Naive thymus-derived CD4-positive, alpha-beta T cell (primary cell): ENCODE results near the gene CMIP. TPM values are rescaled to one million over a fixed set of nuclear protein-coding genes. Genes with fewer than 3 reads are reported as not detected.

ENCODE experiments used
- ATAC-seq: fragments of 150-1000 bp; cut with Tn5 transposase; 2 replicates; pipeline ENCODE4 v1.10.0; 2021; ENCODE audit warnings: mild to moderate bottlenecking, moderate library complexity
- CTCF ChIA-PET: fragments of 350-600 bp; sonication (Branson Sonifier 250); formaldehyde crosslinking; loops from one replicate; lab custom pipeline; 2021; ENCODE audit warnings: antibody characterized with exemption; lab: Charles Lee
- POLR2A ChIA-PET: fragments of 350-600 bp; sonication (Branson Sonifier 250); formaldehyde crosslinking; loops from one replicate; lab custom pipeline; 2021; ENCODE audit warnings: antibody characterized with exemption, inconsistent platforms; lab: Charles Lee
- DNase-seq, 9 donors: peaks; one replicate each; pipeline versions ENCODE4 v3.0.0 to v3.0.0-alpha.2; 2020 to 2022; ENCODE audit warnings: mixed read lengths in 1 of 9
- H3K27ac ChIP-seq: one replicate; pipeline ENCODE4 v1.7.0; 2013; ENCODE audit warnings: mild to moderate bottlenecking, low read depth, low read length, moderate library complexity
- H3K27me3 ChIP-seq, 2 donors: one replicate each; pipeline ENCODE4 v1.7.0; 2013; ENCODE audit warnings: low read length in 2 of 2, mild to moderate bottlenecking in 2 of 2, moderate library complexity in 2 of 2; ENCODE audit not compliant: control insufficient read depth in 2 of 2, insufficient read depth in 2 of 2
- H3K36me3 ChIP-seq, 3 experiments: 1 replicate in 2 of 3; 2 replicates in 1 of 3; pipeline ENCODE4 v1.7.0; 2013; ENCODE audit warnings: low read length in 3 of 3, mild to moderate bottlenecking in 3 of 3, moderate library complexity in 1 of 3; ENCODE audit not compliant: insufficient read depth in 3 of 3, control insufficient read depth in 2 of 3
- H3K4me1 ChIP-seq, 2 donors: one replicate each; pipeline ENCODE4 v1.7.0; 2013; ENCODE audit warnings: low read length in 2 of 2, mild to moderate bottlenecking in 2 of 2, moderate library complexity in 1 of 2; ENCODE audit not compliant: control insufficient read depth in 2 of 2, insufficient read depth in 2 of 2
- H3K4me3 ChIP-seq: 2 replicates; pipeline ENCODE4 v1.7.0; 2013; ENCODE audit warnings: mild to moderate bottlenecking, low read length
- H3K9me3 ChIP-seq, 3 experiments: 1 replicate in 2 of 3; 2 replicates in 1 of 3; pipeline ENCODE4 v1.7.0; 2013; ENCODE audit warnings: low read length in 3 of 3; ENCODE audit not compliant: control insufficient read depth in 2 of 3
- H3K27ac Mint-ChIP-seq, 9 donors: one replicate each; pipeline ENCODE4 v1.8.0; 2020 to 2022; ENCODE audit warnings: mixed read lengths in 9 of 9, mild to moderate bottlenecking in 8 of 9, moderate library complexity in 5 of 9, inconsistent platforms in 2 of 9
- H3K27me3 Mint-ChIP-seq, 5 donors: one replicate each; pipeline ENCODE4 v1.8.0; 2021 to 2022; ENCODE audit warnings: mixed read lengths in 5 of 5, mild to moderate bottlenecking in 1 of 5
- H3K36me3 Mint-ChIP-seq, 5 donors: one replicate each; pipeline ENCODE4 v1.8.0; 2020 to 2022; ENCODE audit warnings: mixed read lengths in 5 of 5, mild to moderate bottlenecking in 3 of 5, inconsistent platforms in 1 of 5
- H3K4me1 Mint-ChIP-seq, 7 donors: one replicate each; pipeline ENCODE4 v1.8.0; 2020 to 2022; ENCODE audit warnings: mixed read lengths in 7 of 7, mild to moderate bottlenecking in 3 of 7, inconsistent platforms in 1 of 7
- H3K4me3 Mint-ChIP-seq, 10 donors: one replicate each; pipeline ENCODE4 v1.8.0; 2020 to 2022; ENCODE audit warnings: mild to moderate bottlenecking in 10 of 10, mixed read lengths in 10 of 10, moderate library complexity in 6 of 10, inconsistent platforms in 2 of 10
- H3K9me3 Mint-ChIP-seq, 11 donors: one replicate each; pipeline ENCODE4 v1.8.0; 2020 to 2022; ENCODE audit warnings: mixed read lengths in 11 of 11, mild to moderate bottlenecking in 4 of 11, inconsistent platforms in 1 of 11, moderate library complexity in 1 of 11
- intact Hi-C, 2 donors: fragments of 100-400 bp; cut with micrococcal nuclease; formaldehyde crosslinking; loops; one replicate each; pipeline ENCODE4 v1.15.1; 2023
- polyA plus RNA-seq, 2 donors: library from polyadenylated mRNA; unstranded; fragments of 300-500 nt; fragmentation: Illumina TruSeq; gene quantifications; one replicate each; pipeline ENCODE4 v1.2.3, GENCODE V29; 2021
- total RNA-seq, 6 experiments: library from RNA in 5 of 6; stranded (reverse) in 5 of 6; gene quantifications; 1 replicate in 5 of 6; 2 replicates in 1 of 6; pipeline ENCODE4 v1.2.3 and lab custom pipeline; 2021 to 2026

The CMIP gene
- total and polyA plus RNA-seq, 7 experiments from 2014 or later = 0.66 to 75.4 (median 34.3) TPM

GRCh38 chr16:81657781-81658180, 213.2 kb downstream of the CMIP start:
- CTCF ChIA-PET = no interaction called here

GRCh38 chr16:81658373-81658772, 213.8 kb downstream of the CMIP start:
- H3K27me3 ChIP-seq = no peaks in the 10 kb centered on the region
- DNase-seq = no peak
- H3K4me3 ChIP-seq = no peak overlapping the region
- ATAC-seq = no peak
- H3K9me3 ChIP-seq = no peaks in the 10 kb centered on the region
- H3K36me3 ChIP-seq = peaks cover 0 to 53% (median 0%) of the 10 kb centered on the region in 3 experiments
- ChIA-PET POLR2A (interaction anchor here (0.7 kb wide), 1 partner anchor 12 kb away, joined by 3 read pairs; no protein-coding TSS in a partner anchor), CTCF (no interaction called here)
- H3K9me3 Mint-ChIP-seq = no peaks in the 10 kb centered on the region
- H3K27ac Mint-ChIP-seq = peak overlapping the region in 2 of 9 donors; percentile 4 to 86
- H3K4me1 ChIP-seq = no peaks in the 10 kb centered on the region
- H3K27me3 Mint-ChIP-seq = no peaks in the 10 kb centered on the region
- peaks cover 11 to 33% (median 17%) of the 10 kb centered on the region in 5 donors for H3K36me3 Mint-ChIP-seq
- intact Hi-C loops = no loop called here
- H3K4me1 Mint-ChIP-seq = peaks cover 0 to 11% (median 0%) of the 10 kb centered on the region in 7 donors
- no peak overlapping the region for H3K27ac ChIP-seq
- H3K4me3 Mint-ChIP-seq = no peak overlapping the region

More at GRCh38 chr16:81657781-81658180, 213.2 kb downstream of the CMIP start:
- H3K27me3 ChIP-seq = no peaks in the 10 kb centered on the region
- Mint-ChIP-seq H3K36me3 (peaks cover 6 to 30% (median 12%) of the 10 kb centered on the region in 5 donors), H3K27ac (peak overlapping the region in 1 of 9 donors; percentile 26), H3K9me3 (no peaks in the 10 kb centered on the region), H3K27me3 (no peaks in the 10 kb centered on the region), H3K4me3 (no peak overlapping the region), H3K4me1 (peaks cover 0 to 11% (median 0%) of the 10 kb centered on the region in 7 donors)
- no peak for ATAC-seq
- H3K36me3 ChIP-seq = peaks cover 0 to 53% (median 2%) of the 10 kb centered on the region in 3 experiments
- no peak for DNase-seq
- no peaks in the 10 kb centered on the region for H3K4me1 ChIP-seq
- H3K9me3 ChIP-seq = no peaks in the 10 kb centered on the region
- POLR2A ChIA-PET = interaction anchor here (0.7 kb wide), 1 partner anchor 12 kb away, joined by 3 read pairs; no protein-coding TSS in a partner anchor
- H3K4me3 ChIP-seq = no peak overlapping the region
- no peak overlapping the region for H3K27ac ChIP-seq
- intact Hi-C loops = no loop called here

- Histone ChIP-seq H3K4me1 (no peaks in the 10 kb centered on the region), H3K9me3 (no peaks in the 10 kb centered on the region), H3K4me3 (no peak overlapping the region), H3K36me3 (peaks cover 0 to 53% (median 0%) of the 10 kb centered on the region in 3 experiments), H3K27ac (no peak overlapping the region), H3K27me3 (no peaks in the 10 kb centered on the region)
- H3K4me1 Mint-ChIP-seq = peaks cover 0 to 11% (median 0%) of the 10 kb centered on the region in 7 donors
- POLR2A ChIA-PET = no interaction called here
- CTCF ChIA-PET = no interaction called here
- peaks cover 11 to 33% (median 19%) of the 10 kb centered on the region in 5 donors for H3K36me3 Mint-ChIP-seq
- intact Hi-C loops = no loop called here
- ATAC-seq (no peak), DNase-seq (no peak)
- no peaks in the 10 kb centered on the region for H3K27me3 Mint-ChIP-seq
- H3K9me3 Mint-ChIP-seq = no peaks in the 10 kb centered on the region
- peak overlapping the region in 5 of 9 donors; percentile 12 to 65 (median 15) for H3K27ac Mint-ChIP-seq
- no peak overlapping the region for H3K4me3 Mint-ChIP-seq
These were observed 214.6 kb downstream of the CMIP start for GRCh38 chr16:81659249-81659648.

GRCh38 chr16:81661082-81661481, 216.5 kb downstream of the CMIP start:
- peaks cover 19 to 49% (median 28%) of the 10 kb centered on the region in 5 donors for H3K36me3 Mint-ChIP-seq
- CTCF ChIA-PET = interaction anchor here (0.5 kb wide), 1 partner anchor 196 kb away, joined by 3 read pairs; no protein-coding TSS in a partner anchor

GRCh38 chr16:81664153-81664552, 219.5 kb downstream of the CMIP start:
- Mint-ChIP-seq H3K4me1 (peaks cover 0 to 3% (median 0%) of the 10 kb centered on the region in 7 donors), H3K36me3 (peaks cover 19 to 37% (median 21%) of the 10 kb centered on the region in 5 donors), H3K27ac (peak overlapping the region in 3 of 9 donors; percentile 2 to 34 (median 17)), H3K4me3 (no peak overlapping the region), H3K9me3 (peaks cover 0 to 4% (median 0%) of the 10 kb centered on the region in 11 donors), H3K27me3 (no peaks in the 10 kb centered on the region)
- peaks cover 0 to 68% (median 5%) of the 10 kb centered on the region in 3 experiments for H3K36me3 ChIP-seq
- ChIA-PET POLR2A (no interaction called here), CTCF (no interaction called here)
- intact Hi-C loops = no loop called here
- no peaks in the 10 kb centered on the region for H3K4me1 ChIP-seq
- no peak overlapping the region for H3K4me3 ChIP-seq
- no peak overlapping the region for H3K27ac ChIP-seq
- DNase-seq (no peak), ATAC-seq (no peak)
- H3K27me3 ChIP-seq = no peaks in the 10 kb centered on the region
- no peaks in the 10 kb centered on the region for H3K9me3 ChIP-seq

More at GRCh38 chr16:81661082-81661481, 216.5 kb downstream of the CMIP start:
- H3K9me3 ChIP-seq = no peaks in the 10 kb centered on the region
- Mint-ChIP-seq H3K27me3 (no peaks in the 10 kb centered on the region), H3K4me3 (no peak overlapping the region), H3K27ac (no peak overlapping the region), H3K4me1 (peaks cover 0 to 6% (median 0%) of the 10 kb centered on the region in 7 donors), H3K9me3 (no peaks in the 10 kb centered on the region)
- DNase-seq = no peak
- no peak for ATAC-seq
- no peaks in the 10 kb centered on the region for H3K4me1 ChIP-seq
- no peaks in the 10 kb centered on the region for H3K27me3 ChIP-seq
- H3K36me3 ChIP-seq = peaks cover 0 to 61% (median 0%) of the 10 kb centered on the region in 3 experiments
- intact Hi-C loops = no loop called here
- POLR2A ChIA-PET = no interaction called here
- H3K27ac ChIP-seq = no peak overlapping the region
- no peak overlapping the region for H3K4me3 ChIP-seq

GRCh38 chr16:81665588-81665987, 221.0 kb downstream of the CMIP start:
- ChIA-PET CTCF (no interaction called here), POLR2A (no interaction called here)
- Histone ChIP-seq H3K36me3 (peaks cover 0 to 74% (median 5%) of the 10 kb centered on the region in 3 experiments), H3K9me3 (no peaks in the 10 kb centered on the region), H3K27ac (no peak overlapping the region), H3K4me1 (no peaks in the 10 kb centered on the region), H3K4me3 (no peak overlapping the region), H3K27me3 (no peaks in the 10 kb centered on the region)
- ATAC-seq (no peak), DNase-seq (no peak)
- Mint-ChIP-seq H3K36me3 (peaks cover 23 to 41% (median 29%) of the 10 kb centered on the region in 5 donors), H3K4me1 (peaks cover 0 to 3% (median 0%) of the 10 kb centered on the region in 7 donors), H3K27me3 (no peaks in the 10 kb centered on the region), H3K4me3 (no peak overlapping the region), H3K27ac (peak overlapping the region in 4 of 9 donors; percentile 16 to 64 (median 41)), H3K9me3 (peaks cover 0 to 4% (median 0%) of the 10 kb centered on the region in 11 donors)
- intact Hi-C loops = no loop called here
